Lower lobe of right lung (tissue), 2 donors: ENCODE results near the gene PRKCH. TPM values are rescaled to one million over a fixed set of nuclear protein-coding genes. Genes with fewer than 3 reads are reported as not detected.

ENCODE experiments used
- ATAC-seq, 2 donors: fragments of 200-7000 bp; cut with Tn5 transposase; one replicate each; pipeline ENCODE4 v1.9.1; 2020 to 2022; ENCODE audit warnings: mild to moderate bottlenecking in 2 of 2, moderate library complexity in 2 of 2
- DNase-seq: peaks from one replicate; pipeline ENCODE4 v3.0.0-alpha.2; 2020
- H3K27ac ChIP-seq: fragments of 200-600 bp; one replicate; pipeline ENCODE4 v1.8.0; 2022
- H3K27me3 ChIP-seq: fragments of 200-600 bp; one replicate; pipeline ENCODE4 v1.8.0; 2022; ENCODE audit warnings: low read depth
- H3K36me3 ChIP-seq: fragments of 200-600 bp; one replicate; pipeline ENCODE4 v1.8.0; 2022; ENCODE audit warnings: mild to moderate bottlenecking
- H3K4me1 ChIP-seq: fragments of 200-600 bp; one replicate; pipeline ENCODE4 v1.8.0; 2022
- H3K4me3 ChIP-seq: fragments of 200-600 bp; one replicate; pipeline ENCODE4 v1.8.0; 2022; ENCODE audit warnings: mild to moderate bottlenecking
- H3K9me3 ChIP-seq: fragments of 200-600 bp; one replicate; pipeline ENCODE4 v1.8.0; 2022
- intact Hi-C: fragments of 100-400 bp; cut with DNase I; formaldehyde crosslinking; loops from one replicate; pipeline ENCODE4 v1.11.0; 2022
- total RNA-seq: library from RNA; stranded (reverse); fragmentation: NEBNext Ultra II Directional; extraction: Animal tissue kit (Norgen Biotek cat#: 25700); gene quantifications from one replicate; pipeline ENCODE4 v1.2.1, GENCODE V29; 2021
- TF ChIP-seq, protein P1 (sequence below): fragments of 200-600 bp; IDR thresholded peaks from one replicate; pipeline ENCODE4 v1.8.0; 2022; ENCODE audit warnings: antibody characterized with exemption, mild to moderate bottlenecking
- donor health status: DM: no; HTN: yes; CAD: no; lungs with severe emphysema.

The PRKCH gene
- total RNA-seq, 1 donor from 2014 or later: 60.9 TPM

DNA sequence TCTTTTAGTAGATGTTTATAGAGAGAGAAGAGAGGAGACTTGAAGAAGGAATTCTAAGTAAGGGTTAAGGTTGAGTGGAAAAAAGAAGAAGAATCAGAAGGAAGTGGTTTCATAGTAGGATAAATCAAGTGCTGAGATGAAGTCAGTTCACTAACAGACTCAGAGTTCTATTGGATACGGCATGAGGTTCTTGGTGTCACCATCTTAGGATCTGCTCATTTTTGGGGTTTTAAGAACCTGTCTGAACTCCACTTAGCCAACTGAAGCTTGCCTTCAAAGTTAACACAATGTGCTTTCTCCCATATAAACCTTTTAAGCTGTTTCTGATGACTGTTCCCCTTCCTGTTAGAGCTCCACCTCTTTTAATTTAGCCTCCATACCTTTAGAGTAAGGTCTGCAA is 152.6 kb downstream of the PRKCH start:
- TF ChIP-seq, protein P1, sequence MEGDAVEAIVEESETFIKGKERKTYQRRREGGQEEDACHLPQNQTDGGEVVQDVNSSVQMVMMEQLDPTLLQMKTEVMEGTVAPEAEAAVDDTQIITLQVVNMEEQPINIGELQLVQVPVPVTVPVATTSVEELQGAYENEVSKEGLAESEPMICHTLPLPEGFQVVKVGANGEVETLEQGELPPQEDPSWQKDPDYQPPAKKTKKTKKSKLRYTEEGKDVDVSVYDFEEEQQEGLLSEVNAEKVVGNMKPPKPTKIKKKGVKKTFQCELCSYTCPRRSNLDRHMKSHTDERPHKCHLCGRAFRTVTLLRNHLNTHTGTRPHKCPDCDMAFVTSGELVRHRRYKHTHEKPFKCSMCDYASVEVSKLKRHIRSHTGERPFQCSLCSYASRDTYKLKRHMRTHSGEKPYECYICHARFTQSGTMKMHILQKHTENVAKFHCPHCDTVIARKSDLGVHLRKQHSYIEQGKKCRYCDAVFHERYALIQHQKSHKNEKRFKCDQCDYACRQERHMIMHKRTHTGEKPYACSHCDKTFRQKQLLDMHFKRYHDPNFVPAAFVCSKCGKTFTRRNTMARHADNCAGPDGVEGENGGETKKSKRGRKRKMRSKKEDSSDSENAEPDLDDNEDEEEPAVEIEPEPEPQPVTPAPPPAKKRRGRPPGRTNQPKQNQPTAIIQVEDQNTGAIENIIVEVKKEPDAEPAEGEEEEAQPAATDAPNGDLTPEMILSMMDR: no peak
- intact Hi-C loops: loop anchor here (10.0 kb wide), 1 partner anchor 51 kb away; no protein-coding TSS in a partner anchor
- ATAC-seq: no peak
- no peaks in the 10 kb centered on the region for H3K9me3 ChIP-seq
- H3K36me3 ChIP-seq: no peaks in the 10 kb centered on the region
- no peak overlapping the region for H3K4me3 ChIP-seq
- peaks cover 98% of the 10 kb centered on the region for H3K4me1 ChIP-seq
- DNase-seq: no peak
- H3K27ac ChIP-seq: peak overlapping the region; percentile 19
- H3K27me3 ChIP-seq: no peaks in the 10 kb centered on the region

DNA sequence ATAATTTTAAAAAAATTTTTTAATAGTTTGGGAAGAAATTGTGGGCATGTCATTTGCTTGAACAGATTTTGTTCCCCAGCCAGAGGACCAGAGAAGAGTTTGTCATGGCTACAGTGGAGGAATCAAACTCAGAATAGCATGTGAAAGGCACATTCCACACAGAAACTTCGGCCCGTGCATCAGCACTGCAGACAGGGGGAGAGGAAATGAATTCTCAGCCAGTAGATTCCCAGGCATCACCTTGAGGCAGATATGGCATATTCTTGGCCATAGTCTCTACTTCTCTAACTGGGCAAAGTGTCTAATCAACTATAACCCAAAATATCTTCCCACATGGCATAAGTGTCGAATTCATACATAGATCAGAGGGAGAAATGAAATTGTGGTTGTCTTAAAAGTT is 153.3 kb downstream of the PRKCH start:
- peak overlapping the region; percentile 19 for H3K27ac ChIP-seq
- no peak for DNase-seq
- TF ChIP-seq, protein P1: no peak
- H3K4me3 ChIP-seq: no peak overlapping the region
- H3K9me3 ChIP-seq: no peaks in the 10 kb centered on the region
- no peaks in the 10 kb centered on the region for H3K36me3 ChIP-seq
- H3K27me3 ChIP-seq: no peaks in the 10 kb centered on the region
- no peak for ATAC-seq
- peaks cover 98% of the 10 kb centered on the region for H3K4me1 ChIP-seq
- intact Hi-C loops: loop anchor here (5.0 to 10.0 kb wide), 2 partner anchors 50 to 243 kb away; no protein-coding TSS in a partner anchor

GRCh38 chr14:61475316-61475715 is 153.9 kb downstream of the PRKCH start:
- DNase-seq: no peak
- H3K4me3 ChIP-seq: no peak overlapping the region
- TF ChIP-seq, protein P1: peak; percentile 71
- ATAC-seq: peak in 1 of 2 donors; percentile 43
- peak overlapping the region; percentile 83 for H3K27ac ChIP-seq
- no peaks in the 10 kb centered on the region for H3K9me3 ChIP-seq
- H3K36me3 ChIP-seq: no peaks in the 10 kb centered on the region
- intact Hi-C loops: loop anchor here (5.0 to 10.0 kb wide), 2 partner anchors 49 to 242 kb away; no protein-coding TSS in a partner anchor
- H3K27me3 ChIP-seq: no peaks in the 10 kb centered on the region
- peaks cover 98% of the 10 kb centered on the region for H3K4me1 ChIP-seq

DNA sequence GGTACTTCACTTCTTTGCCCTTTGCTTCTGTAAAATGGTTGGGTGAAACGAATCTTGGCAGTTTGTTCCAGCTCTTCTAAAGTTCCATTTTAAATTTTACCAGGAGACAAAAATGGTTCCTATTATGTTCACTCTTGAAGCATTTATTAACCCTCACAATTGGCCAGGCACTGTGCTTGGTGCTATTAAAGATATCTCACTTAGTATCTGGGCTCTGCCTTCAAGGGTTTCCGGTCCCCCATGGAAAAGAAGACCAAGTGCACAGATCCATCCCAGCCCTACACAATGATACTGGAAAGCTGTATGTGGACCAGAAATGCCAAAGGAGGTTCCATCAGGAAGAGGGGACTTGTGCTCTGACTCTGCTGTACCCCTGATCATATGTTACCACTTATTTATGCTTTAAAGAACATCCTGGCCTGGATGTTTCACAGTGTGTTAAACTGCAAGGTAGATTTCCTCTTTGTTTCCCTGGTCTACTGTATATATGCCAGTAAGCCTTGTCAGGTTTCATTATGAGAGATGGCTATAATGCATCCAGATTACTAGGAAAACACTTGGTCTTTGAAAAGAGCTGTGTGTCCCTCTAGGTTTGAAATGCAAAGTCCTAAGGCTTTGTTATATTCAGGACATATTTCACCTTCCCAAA is 154.8 kb downstream of the PRKCH start:
- peak in 1 of 2 donors; percentile 1 for ATAC-seq

DNA sequence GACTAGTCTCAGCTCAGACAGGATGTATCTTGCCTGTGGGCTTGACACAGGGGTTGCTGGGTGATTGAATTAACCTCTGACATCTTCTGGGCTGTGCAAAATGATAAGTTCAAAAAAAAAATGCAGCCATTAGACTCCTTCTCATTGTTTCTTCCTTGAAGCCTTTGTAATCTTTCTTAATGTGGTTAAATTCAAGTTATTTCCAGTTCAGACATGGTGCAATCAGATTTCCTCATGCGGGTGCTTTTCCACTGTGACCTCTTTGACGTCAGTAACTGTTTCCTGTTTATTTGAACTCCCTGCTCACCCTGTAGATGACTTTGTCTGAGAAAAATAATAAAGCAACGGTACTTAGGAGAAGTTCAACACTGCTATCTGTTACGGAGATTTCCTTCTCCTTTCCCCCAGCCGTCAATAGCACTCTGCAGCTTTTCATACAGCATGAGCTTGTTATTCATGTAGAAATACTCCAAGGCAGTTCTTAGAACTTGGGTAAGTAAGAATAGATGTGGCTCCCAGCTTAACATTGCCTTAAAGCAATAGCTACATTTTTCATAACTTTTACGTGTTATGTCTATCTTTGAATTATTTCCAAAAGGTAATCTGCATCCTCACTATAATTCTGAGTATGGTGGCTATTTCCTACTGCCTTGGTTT is 155.5 kb downstream of the PRKCH start:
- Histone ChIP-seq H3K27me3 (no peaks in the 10 kb centered on the region), H3K9me3 (no peaks in the 10 kb centered on the region), H3K36me3 (no peaks in the 10 kb centered on the region), H3K4me3 (no peak overlapping the region), H3K27ac (peak overlapping the region; percentile 83), H3K4me1 (peaks cover 89% of the 10 kb centered on the region)
- intact Hi-C loops: loop anchor here (5.0 to 10.0 kb wide), 2 partner anchors 48 to 240 kb away; no protein-coding TSS in a partner anchor
- peak; percentile 86 to 90 for ATAC-seq
- no peak for DNase-seq
- TF ChIP-seq, protein P1: no peak

More for the DNA sequence above, 154.8 kb downstream of the PRKCH start:
- H3K9me3 ChIP-seq: no peaks in the 10 kb centered on the region
- intact Hi-C loops: loop anchor here (5.0 to 10.0 kb wide), 2 partner anchors 49 to 241 kb away; no protein-coding TSS in a partner anchor
- H3K4me1 ChIP-seq: peaks cover 96% of the 10 kb centered on the region
- H3K4me3 ChIP-seq: no peak overlapping the region
- no peak for DNase-seq
- peak overlapping the region; percentile 83 for H3K27ac ChIP-seq
- TF ChIP-seq, protein P1: no peak
- H3K27me3 ChIP-seq: no peaks in the 10 kb centered on the region
- no peaks in the 10 kb centered on the region for H3K36me3 ChIP-seq
